ENCODE measurements around the gene CFAP126. TPM values are rescaled to one million over a fixed set of nuclear protein-coding genes. Genes with fewer than 3 reads are reported as not detected.
"Not testable (repeated sequence)": the region's sequence is repeated elsewhere in the genome, so short reads cannot be mapped to it uniquely, and the experiment has no call there.

Gene CFAP126
- total and polyA plus RNA-seq, 8 donors: 3.2 to 18.7 (median 11.0) TPM; not detected in 1

GRCh38 chr1:161324020-161324419, 43.7 kb downstream of the CFAP126 start:
- no peaks in the 10 kb centered on the region for H3K27me3 ChIP-seq
- TF ChIP-seq, protein P1, sequence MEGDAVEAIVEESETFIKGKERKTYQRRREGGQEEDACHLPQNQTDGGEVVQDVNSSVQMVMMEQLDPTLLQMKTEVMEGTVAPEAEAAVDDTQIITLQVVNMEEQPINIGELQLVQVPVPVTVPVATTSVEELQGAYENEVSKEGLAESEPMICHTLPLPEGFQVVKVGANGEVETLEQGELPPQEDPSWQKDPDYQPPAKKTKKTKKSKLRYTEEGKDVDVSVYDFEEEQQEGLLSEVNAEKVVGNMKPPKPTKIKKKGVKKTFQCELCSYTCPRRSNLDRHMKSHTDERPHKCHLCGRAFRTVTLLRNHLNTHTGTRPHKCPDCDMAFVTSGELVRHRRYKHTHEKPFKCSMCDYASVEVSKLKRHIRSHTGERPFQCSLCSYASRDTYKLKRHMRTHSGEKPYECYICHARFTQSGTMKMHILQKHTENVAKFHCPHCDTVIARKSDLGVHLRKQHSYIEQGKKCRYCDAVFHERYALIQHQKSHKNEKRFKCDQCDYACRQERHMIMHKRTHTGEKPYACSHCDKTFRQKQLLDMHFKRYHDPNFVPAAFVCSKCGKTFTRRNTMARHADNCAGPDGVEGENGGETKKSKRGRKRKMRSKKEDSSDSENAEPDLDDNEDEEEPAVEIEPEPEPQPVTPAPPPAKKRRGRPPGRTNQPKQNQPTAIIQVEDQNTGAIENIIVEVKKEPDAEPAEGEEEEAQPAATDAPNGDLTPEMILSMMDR (IDR thresholded peaks at IDR 0.05): no peak
- ATAC-seq (no peak), DNase-seq (no peak)
- H3K9me3 ChIP-seq: no peaks in the 10 kb centered on the region
- H3K4me3 ChIP-seq: no peak overlapping the region
- peaks cover 0 to 58% of the 10 kb centered on the region in 2 donors for H3K36me3 ChIP-seq
- no peaks in the 10 kb centered on the region for H3K4me1 ChIP-seq
- intact Hi-C loops (cut with DNase I): no loop called here
- no peak overlapping the region for H3K27ac ChIP-seq

DNA sequence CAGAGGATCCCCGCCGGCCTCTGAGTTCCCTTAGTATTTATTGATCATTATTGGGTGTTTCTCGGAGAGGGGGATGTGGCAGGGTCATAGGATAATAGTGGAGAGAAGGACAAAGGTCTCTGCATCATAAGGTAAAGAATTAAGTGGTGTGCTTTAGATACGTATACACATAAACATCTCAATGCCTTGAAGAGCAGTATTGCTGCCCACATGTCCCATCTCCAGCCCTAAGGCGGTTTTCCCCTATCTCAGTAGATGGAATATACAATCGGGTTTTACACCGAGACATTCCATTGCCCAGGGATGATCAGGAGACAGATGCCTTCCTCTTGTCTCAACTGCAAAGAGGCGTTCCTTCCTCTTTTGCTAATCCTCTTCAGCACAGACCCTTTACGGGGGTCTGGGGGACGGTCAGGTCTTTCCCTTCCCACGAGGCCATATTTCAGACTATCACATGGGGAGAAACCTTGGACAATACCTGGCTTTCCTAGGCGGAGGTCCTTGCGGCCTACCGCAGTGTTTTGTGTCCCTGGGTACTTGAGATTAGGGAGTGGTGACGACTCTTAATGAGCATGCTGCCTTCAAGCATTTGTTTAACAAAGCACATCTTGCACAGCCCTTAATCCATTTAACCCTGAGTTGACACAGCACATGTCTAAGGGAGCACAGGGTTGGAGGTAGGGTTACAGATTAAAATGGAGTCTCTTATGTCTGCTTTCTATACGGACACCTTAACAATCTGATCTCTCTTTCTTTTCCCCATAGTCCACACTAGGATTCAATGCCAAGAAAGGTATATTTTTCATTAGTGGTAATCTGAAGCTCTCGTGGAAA, 51.6 kb downstream of the CFAP126 start:
- H3K36me3 ChIP-seq; H3K4me3 ChIP-seq; DNase-seq; H3K9me3 ChIP-seq; ATAC-seq; H3K27ac ChIP-seq; H3K27me3 ChIP-seq; intact Hi-C loops (cut with DNase I): not testable (repeated sequence)
- peaks cover 0 to 27% of the 10 kb centered on the region in 2 donors for H3K4me1 ChIP-seq

Other genes with a start within 250 kb of the CFAP126 start
- gene PFDN2, start 249.8 kb downstream of the CFAP126 start, total RNA-seq: 10 to 100 TPM; 42.5 to 47.9 TPM
- 10 to 100 TPM; 45.8 to 57.0 (median 52.8) TPM for gene PFDN2, start 249.8 kb downstream of the CFAP126 start, polyA plus RNA-seq (ENCODE audit: insufficient read length in 6 of 6)
- 10 to 100 TPM; 38.7 to 40.2 TPM for gene NIT1, start 249.8 kb downstream of the CFAP126 start, total RNA-seq
- gene NIT1, start 249.8 kb downstream of the CFAP126 start, polyA plus RNA-seq (ENCODE audit: insufficient read length in 6 of 6): 10 to 100 TPM; 40.7 to 44.6 (median 41.6) TPM
- gene DEDD, start 235.2 kb downstream of the CFAP126 start, total RNA-seq: 10 to 100 TPM; 25.8 to 34.6 TPM
- 10 to 100 TPM; 49.0 to 55.8 (median 51.6) TPM for gene DEDD, start 235.2 kb downstream of the CFAP126 start, polyA plus RNA-seq (ENCODE audit: insufficient read length in 6 of 6)
- gene UFC1, start 213.9 kb downstream of the CFAP126 start, total RNA-seq: 10 to 100 TPM; 93.8 to 99.8 TPM
- gene UFC1, start 213.9 kb downstream of the CFAP126 start, polyA plus RNA-seq (ENCODE audit: insufficient read length in 6 of 6): 100 to 1,000 TPM; 134 to 163 (median 152) TPM
- gene USP21, start 208.4 kb downstream of the CFAP126 start, total RNA-seq: 10 to 100 TPM; 24.1 to 25.8 TPM
- gene USP21, start 208.4 kb downstream of the CFAP126 start, polyA plus RNA-seq (ENCODE audit: insufficient read length in 6 of 6): 10 to 100 TPM; 42.1 to 53.3 (median 49.1) TPM
- 10 to 100 TPM; 15.2 to 18.7 TPM for gene PPOX, start 201.4 kb downstream of the CFAP126 start, total RNA-seq
- gene PPOX, start 201.4 kb downstream of the CFAP126 start, polyA plus RNA-seq (ENCODE audit: insufficient read length in 6 of 6): 10 to 100 TPM; 41.9 to 53.0 (median 49.3) TPM
- gene B4GALT3, start 190.4 kb downstream of the CFAP126 start, total RNA-seq: 10 to 100 TPM; 35.3 to 35.8 TPM
- 10 to 100 TPM; 36.1 to 42.3 (median 37.6) TPM for gene B4GALT3, start 190.4 kb downstream of the CFAP126 start, polyA plus RNA-seq (ENCODE audit: insufficient read length in 6 of 6)
- 10 to 100 TPM; 13.4 to 15.4 TPM for gene ADAMTS4, start 168.8 kb downstream of the CFAP126 start, total RNA-seq
- gene ADAMTS4, start 168.8 kb downstream of the CFAP126 start, polyA plus RNA-seq (ENCODE audit: insufficient read length in 6 of 6): 1 to 10 TPM; 1.4 to 3.5 (median 2.4) TPM
- 10 to 100 TPM; 67.7 to 78.6 TPM for gene NDUFS2, start 165.5 kb downstream of the CFAP126 start, total RNA-seq
- 100 to 1,000 TPM; 142 to 188 (median 161) TPM for gene NDUFS2, start 165.5 kb downstream of the CFAP126 start, polyA plus RNA-seq (ENCODE audit: insufficient read length in 6 of 6)
- 100 to 1,000 TPM; 102 to 329 TPM for gene FCER1G, start 152.6 kb downstream of the CFAP126 start, total RNA-seq
- 10 to 100 TPM; 14.6 to 22.0 (median 15.8) TPM for gene FCER1G, start 152.6 kb downstream of the CFAP126 start, polyA plus RNA-seq (ENCODE audit: insufficient read length in 6 of 6)
- not detected for gene APOA2, start 144.2 kb downstream of the CFAP126 start, total RNA-seq
- gene APOA2, start 144.2 kb downstream of the CFAP126 start, polyA plus RNA-seq (ENCODE audit: insufficient read length in 6 of 6): 1 to 10 TPM in 2 of 6 donors, under 1 TPM in 1, not detected in 3; 0.67 to 9.4 (median 6.8) TPM
- gene TOMM40L, start 141.8 kb downstream of the CFAP126 start, total RNA-seq: 10 to 100 TPM; 12.7 to 15.6 TPM
- gene TOMM40L, start 141.8 kb downstream of the CFAP126 start, polyA plus RNA-seq (ENCODE audit: insufficient read length in 6 of 6): 10 to 100 TPM in 4 of 6 donors, 1 to 10 TPM in 2; 9.2 to 12.7 (median 10.9) TPM
- not detected for gene NR1I3, start 129.7 kb downstream of the CFAP126 start, total RNA-seq
- gene NR1I3, start 129.7 kb downstream of the CFAP126 start, polyA plus RNA-seq (ENCODE audit: insufficient read length in 6 of 6): 1 to 10 TPM in 4 of 6 donors, under 1 TPM in 2; 0.48 to 1.5 (median 1.2) TPM
- gene PCP4L1, start 109.1 kb downstream of the CFAP126 start, total RNA-seq: 1 to 10 TPM; 1.5 to 6.6 TPM
- gene PCP4L1, start 109.1 kb downstream of the CFAP126 start, polyA plus RNA-seq (ENCODE audit: insufficient read length in 6 of 6): 1 to 10 TPM in 4 of 6 donors, under 1 TPM in 2; 0.53 to 1.4 (median 1.2) TPM
- 1 to 10 TPM; 2.0 to 4.8 TPM for gene MPZ, start 57.9 kb downstream of the CFAP126 start, total RNA-seq
- 1 to 10 TPM; 2.1 to 5.5 (median 2.7) TPM for gene MPZ, start 57.9 kb downstream of the CFAP126 start, polyA plus RNA-seq (ENCODE audit: insufficient read length in 6 of 6)
- gene SDHC, start 53.5 kb downstream of the CFAP126 start, total RNA-seq: 100 to 1,000 TPM; 187 to 204 TPM
- 100 to 1,000 TPM; 164 to 201 (median 180) TPM for gene SDHC, start 53.5 kb downstream of the CFAP126 start, polyA plus RNA-seq (ENCODE audit: insufficient read length in 6 of 6)
- gene FCGR2A, start 137.6 kb upstream of the CFAP126 start, total RNA-seq: 100 to 1,000 TPM in 1 of 2 donors, 10 to 100 TPM in 1; 80.0 to 135 TPM
- 10 to 100 TPM; 12.4 to 18.2 (median 16.0) TPM for gene FCGR2A, start 137.6 kb upstream of the CFAP126 start, polyA plus RNA-seq (ENCODE audit: insufficient read length in 6 of 6)
- gene HSPA6, start 156.7 kb upstream of the CFAP126 start, total RNA-seq: 10 to 100 TPM in 1 of 2 donors, 1 to 10 TPM in 1; 7.1 to 18.7 TPM
- 1 to 10 TPM in 5 of 6 donors, under 1 TPM in 1; 0.60 to 1.4 (median 1.2) TPM for gene HSPA6, start 156.7 kb upstream of the CFAP126 start, polyA plus RNA-seq (ENCODE audit: insufficient read length in 6 of 6)
- gene FCGR3A, start 181.9 kb upstream of the CFAP126 start, total RNA-seq: 100 to 1,000 TPM in 1 of 2 donors, 10 to 100 TPM in 1; 56.3 to 237 TPM
- gene FCGR3A, start 181.9 kb upstream of the CFAP126 start, polyA plus RNA-seq (ENCODE audit: insufficient read length in 6 of 6): 1 to 10 TPM; 1.8 to 5.5 (median 3.0) TPM